Limb (tissue), 2 donors: ENCODE measurements around the gene THBS4.

Source experiments
- DNase-seq, 2 donors: peaks; one replicate each; pipeline ENCODE4 v3.0.0-alpha.2; 2016; ENCODE audit errors: extremely low spot score in 2 of 2

THBS4 gene

GRCh38 chr5:80034962-80035821, at the start of gene THBS4:
Gene THBS4, plus strand, starts transcription at chr5:80035348. Its CDS starts 190 bp downstream, at chr5:80035538.
- DNase-seq = peak in 1 of 2 donors; percentile 56

GRCh38 chr5:79986260-79986659, 48.9 kb upstream of the THBS4 start:
- no peak for DNase-seq

GRCh38 chr5:79990205-79990597, 44.9 kb upstream of the THBS4 start:
- DNase-seq = no peak

GRCh38 chr5:79990598-79991507, 44.3 kb upstream of the THBS4 start, which contains the start of gene MTX3:
Gene MTX3, minus strand, starts transcription at chr5:79991262. Its CDS starts 24 bp downstream, at chr5:79991238.
- peak; percentile 86 to 89 for DNase-seq

GRCh38 chr5:79992891-79993657, 42.1 kb upstream of the THBS4 start:
- DNase-seq = no peak

- no peak for DNase-seq
Measured at GRCh38 chr5:79999722-80000121, 35.4 kb upstream of the THBS4 start.

- DNase-seq = no peak
Measured at GRCh38 chr5:80002677-80003076, 32.5 kb upstream of the THBS4 start.

- DNase-seq = peak in 1 of 2 donors; percentile 33
Measured at GRCh38 chr5:80008995-80009765, 26.0 kb upstream of the THBS4 start.

- no peak for DNase-seq
Measured at GRCh38 chr5:80010754-80011392, 24.3 kb upstream of the THBS4 start.

GRCh38 chr5:80025069-80025468, 10.1 kb upstream of the THBS4 start:
- no peak for DNase-seq

- no peak for DNase-seq
Measured at GRCh38 chr5:80026841-80027240, 8.3 kb upstream of the THBS4 start.

- no peak for DNase-seq
Measured at GRCh38 chr5:80031109-80031508, 4.0 kb upstream of the THBS4 start.

GRCh38 chr5:80033513-80033912, 1.6 kb upstream of the THBS4 start:
- no peak for DNase-seq

- no peak for DNase-seq
Measured at GRCh38 chr5:80034559-80034958, 589 bp upstream of the THBS4 start.

GRCh38 chr5:80035839-80036238, 691 bp downstream of the THBS4 start:
- DNase-seq = no peak

- DNase-seq = no peak
Measured at GRCh38 chr5:80036615-80037014, 1.5 kb downstream of the THBS4 start.

- DNase-seq = no peak
Measured at GRCh38 chr5:80037366-80037765, 2.2 kb downstream of the THBS4 start.

- DNase-seq = no peak
Measured at GRCh38 chr5:80039650-80040049, 4.5 kb downstream of the THBS4 start.

- DNase-seq = no peak
Measured at GRCh38 chr5:80041527-80041926, 6.4 kb downstream of the THBS4 start.

GRCh38 chr5:80042330-80042729, 7.2 kb downstream of the THBS4 start:
- DNase-seq = no peak
